ENCODE results near the gene CHAD.

GRCh38 chr17:50422738-50423137 is 45.9 kb downstream of the CHAD start:
- TF ChIP-seq CTCF (tag by site-specific recombination; IDR thresholded peaks at IDR 0.05) (no peak), ZNF776 (tag by site-specific recombination; IDR thresholded peaks at IDR 0.05; ENCODE audit: borderline replicate concordance) (no peak), YY1 (tag by site-specific recombination; IDR thresholded peaks at IDR 0.05) (no peak), ZNF501 (tag by site-specific recombination; IDR thresholded peaks at IDR 0.05) (no peak)
